GM18526 (cell line): ENCODE measurements around the gene TGM2.

Source experiments
- POLR2A ChIP-seq: IDR thresholded peaks from 3 replicates; pipeline ENCODE4 v1.6.1; 2011; ENCODE audit not compliant: insufficient read length; ENCODE audit errors: extremely low read depth

Gene TGM2

GRCh38 chr20:38168791-38169589, 3.9 kb upstream of the TGM2 start:
- no peak for TF ChIP-seq POLR2A

GRCh38 chr20:38167851-38168760, 3.0 kb upstream of the TGM2 start:
- TF ChIP-seq POLR2A = no peak

- no peak for TF ChIP-seq POLR2A
These were observed 2.3 kb upstream of the TGM2 start for GRCh38 chr20:38167328-38167850.

- TF ChIP-seq POLR2A = no peak
These were observed 1.7 kb upstream of the TGM2 start for GRCh38 chr20:38166703-38167233.

GRCh38 chr20:38165966-38166702, 1.1 kb upstream of the TGM2 start:
- no peak for TF ChIP-seq POLR2A

- no peak for TF ChIP-seq POLR2A
These were observed 414 bp downstream of the TGM2 start for GRCh38 chr20:38164624-38165088.

- no peak for TF ChIP-seq POLR2A
These were observed 1.0 kb downstream of the TGM2 start for GRCh38 chr20:38164069-38164468.

- no peak for TF ChIP-seq POLR2A
These were observed 1.9 kb downstream of the TGM2 start for GRCh38 chr20:38162878-38163875.

GRCh38 chr20:38162149-38162548, 2.9 kb downstream of the TGM2 start:
- TF ChIP-seq POLR2A = no peak

GRCh38 chr20:38161412-38161774, 3.7 kb downstream of the TGM2 start:
- TF ChIP-seq POLR2A = no peak

GRCh38 chr20:38159957-38160756, 4.9 kb downstream of the TGM2 start:
- TF ChIP-seq POLR2A = no peak

- TF ChIP-seq POLR2A = no peak
These were observed 5.5 kb downstream of the TGM2 start for GRCh38 chr20:38159566-38159956.

- no peak for TF ChIP-seq POLR2A
These were observed 6.2 kb downstream of the TGM2 start for GRCh38 chr20:38158701-38159351.
